ENCODE measurements around the gene PKNOX2.

The PKNOX2 gene

DNA sequence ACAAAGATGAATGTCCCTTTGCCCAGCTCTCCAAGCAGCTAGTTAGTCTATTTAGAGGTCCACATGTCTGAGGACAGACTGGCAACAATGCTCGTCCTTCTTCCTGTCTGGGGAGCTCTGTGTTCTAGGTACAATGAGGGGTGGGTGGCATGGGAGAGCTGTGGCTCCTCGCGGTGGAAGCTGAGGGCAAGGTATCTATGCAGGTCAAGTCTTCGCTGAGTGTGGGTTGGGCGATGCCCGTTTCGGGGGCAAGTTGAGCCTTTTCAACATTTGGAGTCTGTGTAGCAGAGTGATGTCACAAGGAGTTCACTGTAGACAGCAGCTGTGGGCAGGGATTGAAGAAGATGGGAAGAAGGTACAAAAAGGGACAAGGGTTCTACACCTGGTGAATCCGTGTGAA lies 168.3 kb downstream of the PKNOX2 start:
- no peak for DNase-seq (ENCODE audit: low read depth in 2 of 3, low spot score in 1 of 3)

DNA sequence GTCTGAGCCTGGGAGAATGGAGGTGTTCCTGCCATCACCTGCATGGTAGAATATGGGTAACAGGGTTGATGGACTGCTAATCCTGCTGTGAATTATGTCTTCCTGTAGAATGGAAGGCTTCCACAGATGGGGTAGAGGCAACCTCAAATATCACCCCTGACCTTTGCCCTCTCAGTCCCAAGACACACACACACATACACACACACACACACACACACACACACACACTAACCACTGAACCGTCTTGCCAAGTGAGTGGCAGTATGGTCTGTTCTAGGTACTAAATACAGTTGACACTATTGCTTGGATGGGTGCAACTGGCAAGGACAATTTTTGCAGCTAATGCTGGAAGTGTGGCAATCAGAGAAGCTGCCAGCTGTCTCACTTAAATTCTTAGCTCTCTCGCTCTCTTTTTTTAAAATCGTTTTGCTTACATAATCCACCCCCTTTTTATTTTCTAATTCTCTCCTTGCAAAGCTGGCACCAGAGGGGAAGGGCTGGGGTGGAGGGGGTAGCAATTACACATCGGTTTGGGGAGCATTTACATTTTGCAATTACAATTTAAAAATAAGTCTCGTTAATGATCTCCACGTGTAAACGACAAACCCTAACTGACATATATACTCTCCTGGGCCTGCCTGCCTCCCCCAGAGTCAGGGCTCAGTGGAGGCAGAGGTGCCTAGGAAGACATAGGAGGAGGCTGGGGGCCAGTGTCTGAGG lies 169.0 kb downstream of the PKNOX2 start:
- DNase-seq (ENCODE audit: low read depth in 2 of 3, low spot score in 1 of 3), result no peak

DNA sequence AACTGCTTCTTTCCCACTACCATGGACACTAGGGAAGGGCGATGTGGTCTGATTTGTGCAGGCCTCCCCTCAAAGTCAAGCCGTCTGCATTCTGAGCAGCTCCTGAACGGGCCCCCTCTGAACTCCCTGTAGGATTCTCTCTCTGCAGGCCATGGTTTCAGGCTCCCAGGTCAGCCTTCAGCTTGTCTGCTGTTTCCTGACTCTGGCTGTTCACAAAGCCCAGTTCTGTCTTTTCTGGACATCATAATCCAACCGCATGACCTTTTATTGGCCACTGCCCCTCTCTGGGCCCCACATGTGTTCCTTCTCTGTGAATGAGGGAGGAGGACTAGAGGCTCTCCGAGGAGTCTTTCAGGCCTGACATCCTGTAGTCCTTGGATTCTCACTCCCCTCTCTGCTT lies 170.6 kb downstream of the PKNOX2 start:
- DNase-seq (ENCODE audit: low read depth in 2 of 3, low spot score in 1 of 3), result no peak

DNA sequence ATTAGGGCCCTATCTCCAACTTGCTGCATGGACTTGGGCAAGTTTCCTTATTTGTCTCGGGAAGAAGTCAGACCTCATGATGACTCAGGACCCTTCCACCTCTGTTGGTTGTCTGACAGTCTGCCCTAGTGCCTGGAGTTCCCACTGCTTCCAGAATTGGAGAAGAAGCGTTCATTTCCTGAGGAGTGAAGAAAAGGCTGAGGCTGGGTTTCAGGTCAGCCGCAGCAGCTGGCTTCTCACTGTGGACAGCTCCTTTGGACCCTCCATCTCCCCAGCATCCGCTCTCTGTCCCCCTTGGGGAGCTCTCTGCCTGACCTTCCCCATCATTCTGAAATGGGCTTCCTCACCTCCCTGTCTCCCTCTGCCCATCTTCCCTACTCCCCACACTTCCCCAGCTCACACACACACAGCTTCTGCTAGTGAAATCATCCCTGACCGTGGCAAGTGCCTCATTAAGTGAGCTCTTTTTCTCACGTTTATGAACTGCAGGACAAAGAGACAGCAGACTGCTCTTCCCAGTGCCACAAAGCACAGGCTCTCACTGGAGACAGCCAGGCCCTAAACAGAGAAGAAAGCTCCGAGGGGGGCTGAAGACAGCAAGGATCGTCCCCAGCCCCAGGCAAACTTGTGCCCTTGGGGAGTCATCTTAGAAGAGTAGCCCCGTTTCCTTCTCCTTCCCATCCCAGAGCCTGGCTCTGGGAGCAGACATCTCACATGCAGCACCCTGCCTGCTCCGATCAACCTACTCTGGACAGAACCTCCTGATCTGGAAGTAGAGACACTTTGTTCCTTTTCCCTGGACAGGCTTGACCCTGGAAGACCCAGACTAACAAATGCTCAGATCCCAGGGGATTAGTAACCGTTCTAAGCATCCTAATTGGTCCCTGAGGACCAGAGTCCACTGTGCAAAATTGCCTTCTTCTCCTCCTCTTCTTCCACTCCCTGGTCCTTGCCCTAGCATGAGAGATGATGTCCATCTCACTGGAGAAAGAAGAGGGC lies 173.6 kb downstream of the PKNOX2 start:
- no peak for DNase-seq (ENCODE audit: low read depth in 2 of 3, low spot score in 1 of 3)

DNA sequence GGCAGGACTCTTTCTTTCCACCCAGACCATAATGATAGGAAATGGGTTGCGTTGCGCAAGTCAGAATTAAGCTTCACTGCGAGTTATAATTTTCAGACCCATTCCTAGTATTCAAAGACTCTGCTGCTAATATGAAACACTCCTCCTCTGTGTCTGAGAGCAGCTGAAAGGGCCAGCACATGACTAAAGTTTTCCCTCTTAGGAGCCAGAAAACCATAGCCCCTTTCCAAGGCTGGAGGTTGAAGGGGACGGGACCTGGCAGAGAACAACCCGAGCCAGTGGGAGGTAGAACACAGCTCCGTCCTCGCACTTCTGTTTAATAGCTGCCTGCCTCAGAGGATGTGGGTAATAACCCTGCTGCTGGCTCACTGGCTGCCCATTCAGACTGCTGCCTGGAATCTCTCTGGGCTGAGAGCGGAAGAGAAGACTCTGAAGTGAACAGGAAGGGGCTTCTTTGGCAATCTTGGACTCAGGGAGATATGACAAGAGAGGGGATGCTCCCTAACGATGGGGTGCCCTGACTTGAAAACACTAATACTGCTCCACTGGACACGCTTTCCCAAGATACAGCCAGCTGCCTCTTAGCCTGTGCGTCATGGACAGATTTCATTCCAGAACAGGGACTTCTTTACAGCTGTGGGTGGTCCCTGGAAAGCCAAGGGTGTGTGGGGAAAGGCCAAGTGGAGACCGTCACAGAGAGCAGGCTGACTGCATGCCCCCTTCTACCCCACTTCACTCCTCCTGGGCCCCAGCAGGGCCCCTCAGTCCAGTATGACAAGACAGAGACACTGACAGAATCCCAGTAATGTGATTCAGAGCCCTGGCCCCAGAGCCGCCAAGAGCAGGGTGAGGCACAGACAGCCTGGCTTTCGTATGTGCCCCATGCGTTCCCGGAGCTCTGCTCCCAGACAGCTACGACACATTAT lies 174.6 kb downstream of the PKNOX2 start:
- no peak for DNase-seq (ENCODE audit: low read depth in 2 of 3, low spot score in 1 of 3)

DNA sequence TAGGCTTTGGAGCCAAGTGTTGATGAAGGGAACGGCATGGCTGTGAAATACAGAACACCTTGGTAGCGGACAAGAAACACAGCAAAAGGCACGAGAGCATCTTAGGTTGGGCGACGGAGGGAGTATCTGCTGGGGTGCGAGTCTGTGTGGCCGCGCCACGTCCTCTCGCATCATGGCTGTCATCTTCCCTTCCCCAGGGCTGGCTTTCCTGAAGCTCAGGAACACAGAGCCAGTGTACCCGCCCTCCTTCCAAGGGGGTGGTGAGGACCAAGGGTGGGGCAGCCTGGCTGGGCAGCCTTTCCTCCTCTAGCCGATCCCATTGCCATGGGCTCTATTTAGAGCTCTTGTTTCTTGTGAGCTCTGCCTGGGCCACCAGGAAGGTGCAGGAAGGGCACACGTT lies 177.1 kb downstream of the PKNOX2 start:
- DNase-seq (ENCODE audit: low read depth in 2 of 3, low spot score in 1 of 3), result no peak

DNA sequence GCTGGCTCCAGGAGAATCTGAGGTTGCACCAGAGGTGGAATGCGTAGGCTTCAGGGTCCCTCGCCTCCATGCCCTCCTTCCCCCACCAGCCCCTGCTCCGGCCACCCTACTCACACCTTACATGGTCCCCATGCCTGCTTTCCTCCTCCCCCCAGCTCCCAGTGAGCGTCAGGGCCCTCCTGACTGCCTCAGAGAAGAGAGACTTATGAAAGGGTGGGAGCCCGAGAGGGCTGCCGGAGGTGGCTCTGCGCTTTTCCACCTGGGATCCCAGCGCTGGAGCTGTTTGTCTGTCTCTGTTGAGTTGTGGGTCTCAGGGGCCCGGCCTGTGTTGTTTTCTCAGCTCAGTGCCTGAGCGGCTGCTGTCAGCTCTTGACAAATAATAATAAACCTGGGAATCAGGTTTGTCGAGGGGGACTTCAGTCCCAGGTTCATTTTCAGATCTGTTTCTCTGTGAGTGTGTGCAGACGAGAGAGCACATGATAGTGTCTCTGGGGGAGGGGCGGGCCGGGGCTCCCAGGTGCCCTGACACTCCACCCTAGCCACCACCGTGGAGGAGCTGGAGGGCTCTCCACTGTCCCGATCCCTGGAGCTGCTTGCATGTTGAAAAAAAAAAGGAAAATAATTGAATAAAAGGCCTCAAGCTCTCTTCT lies 177.9 kb downstream of the PKNOX2 start:
- no peak for DNase-seq (ENCODE audit: low read depth in 2 of 3, low spot score in 1 of 3)

DNA sequence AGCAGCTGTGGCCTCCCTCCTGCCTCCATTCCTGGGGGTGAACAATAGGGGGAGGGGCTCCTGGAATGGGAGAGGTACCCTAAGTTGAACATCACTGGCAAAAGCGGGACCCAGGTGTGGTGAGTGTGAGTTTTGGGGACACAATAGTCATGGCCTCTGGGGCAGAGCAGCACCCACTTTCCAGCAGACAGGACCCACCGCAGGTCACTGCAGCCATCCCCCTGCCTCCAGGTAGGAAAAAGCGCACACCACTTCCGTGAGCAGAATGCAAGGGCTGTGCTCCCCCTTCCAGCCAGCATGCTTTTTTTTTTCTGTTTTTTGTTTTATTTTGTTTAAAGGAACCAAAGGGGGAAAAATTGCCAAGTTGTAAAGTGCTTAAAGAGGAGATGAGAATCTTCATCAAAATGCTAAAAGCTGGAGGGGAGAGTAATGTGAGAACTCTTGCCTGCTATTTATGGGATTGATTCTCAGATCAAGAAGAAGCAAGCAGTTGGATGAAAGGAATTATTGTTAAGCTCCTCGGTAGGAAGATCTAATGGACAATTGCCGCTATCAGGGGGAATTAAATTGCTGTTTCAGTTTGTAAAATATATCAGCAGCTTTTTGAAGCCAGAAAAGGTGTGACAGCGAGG lies 178.7 kb downstream of the PKNOX2 start:
- DNase-seq (ENCODE audit: low read depth in 2 of 3, low spot score in 1 of 3), result no peak

DNA sequence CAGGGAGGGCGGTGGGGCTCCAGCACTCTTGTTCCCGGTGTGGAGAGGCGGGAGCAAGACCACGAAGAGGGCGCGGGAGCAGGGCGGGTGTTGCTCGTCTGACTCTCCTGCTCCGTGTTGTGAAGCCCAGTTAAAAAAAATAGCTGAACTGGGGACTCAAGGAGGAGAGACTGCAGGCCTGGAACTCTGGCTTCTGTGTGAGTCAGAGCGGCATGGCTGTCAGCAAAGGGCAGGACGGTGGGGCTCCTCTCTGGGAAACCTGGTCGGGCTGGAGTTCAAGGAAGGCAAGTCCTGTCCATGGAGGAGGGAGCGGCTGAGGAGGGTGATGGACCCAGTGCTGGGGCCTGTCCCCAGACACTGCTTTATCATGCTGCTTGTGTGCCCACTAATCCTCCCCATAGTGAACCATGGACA lies 179.2 kb downstream of the PKNOX2 start:
- no peak for DNase-seq (ENCODE audit: low read depth in 2 of 3, low spot score in 1 of 3)

DNA sequence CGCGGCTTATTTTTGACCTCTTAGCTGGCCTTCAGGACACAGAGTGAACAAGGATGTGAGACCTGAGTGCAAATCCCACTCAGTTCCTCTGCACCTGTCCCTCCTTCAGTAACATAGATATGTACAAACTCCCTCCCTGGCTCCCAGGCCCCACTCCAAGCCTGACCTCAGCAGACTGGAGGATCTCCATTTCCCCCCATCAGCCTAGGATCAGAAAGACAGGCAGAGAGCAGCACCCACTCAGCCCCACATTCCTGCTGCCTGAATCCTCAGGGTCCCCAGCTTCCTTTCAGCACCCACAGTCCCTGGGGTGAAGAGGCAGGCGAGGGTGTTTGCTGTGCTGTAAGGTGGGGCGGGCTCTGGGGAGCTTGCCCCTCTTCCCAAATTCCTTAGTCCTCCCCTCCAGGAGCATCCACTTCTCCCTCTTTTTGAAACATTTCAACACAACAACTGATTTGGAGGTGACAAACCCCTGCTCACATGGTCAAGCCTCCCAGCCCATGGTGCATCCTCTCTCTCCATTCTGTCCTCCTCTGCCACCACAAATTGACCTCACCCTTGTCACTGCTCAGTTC lies 180.4 kb downstream of the PKNOX2 start:
- DNase-seq (ENCODE audit: low read depth in 2 of 3, low spot score in 1 of 3), result no peak

DNA sequence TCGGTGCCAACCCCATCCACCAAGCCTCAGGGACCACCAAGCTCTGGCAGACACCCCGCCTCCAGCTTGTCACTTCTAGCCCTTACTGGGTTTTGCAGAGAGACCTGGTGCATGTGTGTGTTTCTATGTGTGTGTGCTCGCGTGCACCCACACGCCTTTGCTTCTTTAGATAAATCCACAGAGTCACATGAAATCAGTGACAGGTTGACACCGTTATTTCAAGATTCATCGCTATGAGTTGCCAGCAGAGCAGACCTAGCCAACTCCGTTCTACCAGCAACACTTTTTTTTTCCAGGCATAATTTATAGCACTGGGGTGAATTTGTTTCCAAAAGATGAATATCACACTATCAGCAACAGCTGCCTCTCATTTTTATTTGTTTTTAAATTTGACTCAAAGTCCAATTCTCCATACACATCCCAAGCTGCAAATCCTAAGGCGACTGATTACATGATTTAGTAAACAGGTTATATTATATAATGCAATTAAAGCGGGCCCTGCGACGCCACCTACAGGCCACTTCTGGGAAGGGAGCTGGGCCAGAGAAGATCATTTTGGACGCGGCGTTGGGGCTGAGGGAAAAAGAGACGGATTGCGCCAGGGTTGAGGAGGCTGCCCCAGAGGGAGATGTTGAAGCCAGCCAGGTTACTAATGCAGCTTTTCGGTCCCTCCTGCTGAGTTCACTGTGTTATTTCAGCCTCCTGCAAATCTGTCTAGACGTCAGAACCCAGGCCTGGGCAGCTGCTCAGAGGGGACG lies 181.0 kb downstream of the PKNOX2 start:
- DNase-seq (ENCODE audit: low read depth in 2 of 3, low spot score in 1 of 3), result peak; percentile 4 to 38 (median 26)

DNA sequence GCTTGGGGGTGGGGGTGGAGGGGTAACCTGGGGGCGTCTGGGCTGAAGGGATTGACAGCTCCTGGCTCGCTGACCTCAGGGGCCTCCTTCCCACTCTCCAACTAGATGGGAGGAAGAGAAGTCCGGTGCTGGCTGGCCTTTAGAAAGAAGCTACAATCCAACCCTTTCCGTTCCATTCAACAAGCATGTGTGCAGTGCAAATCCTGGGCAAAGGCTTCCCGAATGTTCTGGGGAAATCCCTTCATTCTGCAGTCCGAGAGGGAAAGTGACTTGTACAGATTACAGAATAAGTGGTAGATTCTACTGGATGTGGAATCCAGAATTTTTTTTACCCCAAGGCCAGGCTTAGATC lies 181.6 kb downstream of the PKNOX2 start:
- DNase-seq (ENCODE audit: low read depth in 2 of 3, low spot score in 1 of 3), result no peak

DNA sequence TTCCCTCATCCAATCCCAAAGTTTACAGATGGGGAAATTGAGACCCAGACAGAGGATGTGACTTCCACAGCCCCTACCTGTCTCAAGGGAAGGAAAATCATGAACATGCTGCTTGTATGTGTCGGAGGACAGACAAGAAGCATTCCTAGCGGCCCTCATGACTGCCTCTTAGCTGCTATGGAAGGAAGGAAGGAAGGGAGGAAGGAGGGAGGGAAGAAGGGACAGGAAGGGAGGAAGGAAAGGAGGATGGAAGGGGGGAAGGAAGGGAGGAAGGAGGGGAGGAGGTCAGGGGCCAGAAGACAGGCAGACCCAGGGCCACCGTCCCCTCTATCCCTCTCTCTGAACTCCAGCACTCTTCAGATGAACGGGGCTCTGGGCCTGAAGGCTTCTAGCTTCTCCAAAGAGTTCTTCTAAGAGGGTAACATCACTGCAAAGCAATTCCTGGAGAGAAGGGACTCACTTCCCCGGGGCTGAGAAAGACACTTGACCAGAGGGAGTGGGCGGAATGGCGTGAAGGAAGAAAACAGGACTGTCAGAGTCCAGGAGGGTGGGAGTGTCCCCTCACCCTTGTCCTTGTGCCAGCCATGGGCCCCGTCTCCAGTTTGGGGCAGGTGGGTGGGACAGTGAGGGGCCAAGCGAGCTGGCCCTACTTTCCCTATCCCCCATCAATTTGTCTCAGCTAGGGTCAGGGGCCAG lies 182.2 kb downstream of the PKNOX2 start:
- no peak for DNase-seq (ENCODE audit: low read depth in 2 of 3, low spot score in 1 of 3)

DNA sequence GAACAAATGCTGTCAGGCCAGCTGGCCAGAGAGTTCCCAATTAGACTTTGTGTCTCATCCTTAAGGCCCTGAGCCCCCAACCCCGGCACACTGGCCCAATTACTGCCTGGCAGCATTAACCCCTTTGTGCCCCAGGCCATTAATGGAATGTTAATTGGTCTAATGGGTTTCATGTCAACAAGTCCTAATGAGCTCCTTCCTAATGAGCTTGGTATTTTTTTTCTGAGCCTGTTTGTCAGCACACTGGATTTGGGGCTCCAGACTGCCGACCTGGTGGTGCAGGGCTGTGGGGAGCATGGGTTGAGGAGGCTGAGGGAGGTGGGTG lies 182.7 kb downstream of the PKNOX2 start:
- no peak for DNase-seq (ENCODE audit: low read depth in 2 of 3, low spot score in 1 of 3)

DNA sequence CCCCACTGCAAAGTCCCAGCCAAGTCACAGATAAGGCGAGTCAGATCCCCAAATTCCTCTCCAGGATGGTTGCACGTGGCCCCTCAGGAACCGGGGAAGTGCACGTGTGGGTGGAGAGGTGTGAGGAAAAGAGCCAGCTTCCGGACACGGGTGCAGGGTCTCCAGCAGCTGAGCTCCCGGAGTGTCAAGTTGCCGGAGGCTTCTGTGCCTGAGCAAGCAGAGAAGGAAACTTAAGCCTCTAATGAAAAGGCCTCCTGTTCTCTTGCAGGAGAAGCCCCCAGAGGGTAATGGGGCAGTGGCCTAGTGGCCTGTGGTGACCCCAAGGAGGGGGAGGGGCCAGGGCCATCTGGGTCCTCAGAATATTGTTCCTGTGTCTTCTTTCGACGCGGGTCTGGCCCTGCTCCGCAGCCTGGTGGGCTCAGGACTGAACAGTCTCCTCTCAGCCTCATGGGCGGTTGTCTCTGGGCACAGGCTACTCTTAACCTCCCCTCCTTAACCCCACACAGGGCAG lies 183.6 kb downstream of the PKNOX2 start:
- DNase-seq (ENCODE audit: low read depth in 2 of 3, low spot score in 1 of 3), result no peak

DNA sequence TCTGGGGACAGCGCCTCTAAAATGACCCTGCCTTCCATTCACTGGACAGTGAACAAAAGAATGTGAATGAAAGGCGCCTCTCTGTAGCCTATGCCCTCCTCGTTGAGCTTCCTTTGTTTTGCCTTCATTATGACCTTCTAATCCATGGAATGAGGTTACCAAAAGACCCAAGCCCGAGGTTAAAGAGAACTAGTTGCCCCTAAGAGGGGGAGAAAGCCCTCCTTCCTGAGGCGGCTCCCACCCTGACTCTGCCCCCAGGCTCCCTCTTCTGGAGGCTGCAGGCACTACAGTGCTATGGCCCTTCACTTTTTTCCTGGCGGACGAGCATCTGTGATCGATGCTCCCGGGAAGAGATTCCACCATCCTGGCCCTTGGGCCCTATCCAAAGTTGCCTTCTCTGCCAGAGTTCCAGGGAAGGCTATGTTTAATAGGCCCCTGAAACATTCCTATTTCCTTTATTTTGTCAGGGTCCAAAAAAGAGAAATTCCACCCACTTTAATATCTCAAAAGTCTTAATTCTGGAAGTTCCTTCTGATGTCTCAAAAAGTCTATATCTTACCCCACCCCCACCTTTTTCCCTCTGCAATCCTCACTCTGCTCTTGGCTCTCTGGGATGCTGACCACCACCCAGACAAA lies 184.2 kb downstream of the PKNOX2 start:
- peak in 2 of 3 donors; percentile 24 to 32 for DNase-seq (ENCODE audit: low read depth in 2 of 3, low spot score in 1 of 3)

DNA sequence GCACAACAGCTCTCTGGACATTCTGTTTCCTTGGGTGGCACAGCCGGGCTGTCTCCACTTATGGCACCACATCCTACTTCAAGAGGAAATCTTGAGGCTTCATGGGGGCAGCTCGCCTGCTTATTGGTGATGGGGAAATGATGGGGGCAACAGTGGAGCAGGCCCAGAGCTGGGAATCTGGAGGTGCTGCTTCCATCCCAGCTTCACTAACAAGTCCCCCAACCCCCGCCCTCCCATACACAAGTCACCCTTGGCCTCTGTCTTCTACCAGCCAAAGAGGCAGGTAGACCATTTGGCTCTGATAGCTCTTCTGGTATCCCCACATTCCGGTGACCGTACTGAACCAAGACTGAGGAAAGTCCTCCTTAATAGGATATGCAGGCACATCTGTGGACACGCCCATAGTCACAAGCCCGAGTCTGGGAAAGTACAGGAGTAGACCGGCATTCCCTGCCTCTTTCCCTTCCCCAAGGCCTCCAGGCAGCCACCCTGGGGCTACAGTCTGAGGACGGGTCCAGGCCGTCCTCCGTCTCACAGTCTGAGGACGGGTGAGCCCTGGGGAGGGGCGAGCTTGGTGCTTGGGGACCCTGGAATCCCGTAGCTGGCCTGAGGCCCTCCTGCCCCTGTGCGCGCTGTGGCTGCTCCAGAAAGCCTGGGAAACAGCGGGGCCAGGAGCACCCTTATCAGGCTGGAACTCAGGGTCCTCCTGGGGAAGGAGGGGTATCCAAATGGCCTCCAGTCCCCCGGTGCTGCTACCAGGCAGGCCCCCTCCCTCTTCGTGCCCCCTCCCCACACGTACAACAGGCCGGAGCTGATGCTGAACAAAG lies 185.9 kb downstream of the PKNOX2 start:
- no peak for DNase-seq (ENCODE audit: low read depth in 2 of 3, low spot score in 1 of 3)
